Mucosa of gallbladder (tissue), 1 donor: ENCODE data around the gene TEX261. TPM values are rescaled to one million over a fixed set of nuclear protein-coding genes. Genes with fewer than 3 reads are reported as not detected.

Source experiments
- DNase-seq: peaks from one replicate; pipeline ENCODE4 v3.0.0-alpha.2; 2020; ENCODE audit warnings: low spot score
- total RNA-seq: library from RNA; stranded (reverse); gene quantifications from one replicate; pipeline ENCODE4 v1.2.1, GENCODE V29; 2021
- donor health status: DM: no; HTN: no; CAD: no.

TEX261 gene
- total RNA-seq, 1 donor from 2014 or later: 62.8 TPM

GRCh38 chr2:70959271-70959761 lies 35.4 kb downstream of the TEX261 start:
- no peak for DNase-seq

- DNase-seq: peak; percentile 3
Measured at GRCh38 chr2:70958759-70959158, 35.9 kb downstream of the TEX261 start.

DNA sequence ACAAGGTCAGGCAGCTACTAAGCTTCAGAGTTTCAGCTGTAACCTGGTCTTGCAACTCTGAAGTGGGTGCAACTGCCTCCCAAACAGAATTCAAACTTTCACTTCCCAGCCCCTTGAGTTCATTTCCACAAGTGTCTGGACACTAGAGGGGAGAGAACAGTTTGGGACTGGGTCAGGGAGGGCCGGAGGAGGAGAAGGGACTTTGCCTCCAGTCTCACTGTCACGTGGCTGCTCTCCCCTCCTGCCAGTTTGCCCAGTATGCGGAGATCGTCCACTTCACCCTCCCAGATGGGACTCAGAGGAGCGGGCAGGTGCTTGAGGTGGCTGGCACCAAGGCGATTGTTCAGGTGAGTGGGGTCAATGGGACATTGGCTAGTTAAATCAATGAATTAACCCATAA lies 36.9 kb downstream of the TEX261 start:
- peak; percentile 63 for DNase-seq

- peak; percentile 2 for DNase-seq
Measured at GRCh38 chr2:70956141-70956540, 38.5 kb downstream of the TEX261 start.

DNA sequence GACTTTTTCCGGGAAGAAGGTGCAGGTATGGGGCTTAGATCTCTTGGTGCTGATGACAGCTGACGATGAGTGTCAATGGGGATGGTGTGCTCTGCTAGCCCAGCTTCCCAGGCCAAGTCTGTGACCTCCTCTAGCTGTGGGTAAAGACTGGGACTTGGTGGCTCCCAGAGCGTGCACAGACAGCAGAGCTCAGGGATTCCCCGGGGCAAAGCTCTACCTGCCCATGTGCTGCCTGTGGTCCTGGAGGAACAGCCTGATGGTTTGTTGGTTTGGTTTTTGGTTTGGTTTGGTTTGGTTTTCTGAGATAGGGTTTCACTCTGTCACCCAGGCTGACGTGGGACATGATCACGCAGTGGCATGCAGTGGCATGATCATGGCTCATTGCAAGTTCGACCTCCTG lies 39.8 kb downstream of the TEX261 start:
- DNase-seq: peak; percentile 2

DNA sequence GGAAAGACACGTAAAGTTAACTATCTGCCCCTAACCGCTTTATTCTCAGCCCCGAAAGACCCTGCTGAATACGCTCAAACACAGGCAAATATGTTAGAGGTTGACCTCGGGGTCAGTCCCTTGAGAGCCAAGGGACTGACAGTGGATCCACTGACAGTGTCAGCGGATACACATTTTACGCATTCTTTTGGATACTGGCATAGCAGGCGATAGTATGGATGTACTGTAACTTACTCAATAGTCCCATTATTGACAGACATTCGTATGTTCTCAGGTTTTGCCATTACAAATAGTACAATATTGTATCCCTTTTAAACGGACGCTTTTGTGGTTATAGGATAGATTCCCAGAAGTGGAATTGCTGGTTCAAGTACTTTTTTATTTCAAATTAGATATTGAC lies 45.6 kb downstream of the TEX261 start:
- DNase-seq: no peak

GRCh38 chr2:70948337-70949003 lies 46.2 kb downstream of the TEX261 start:
- DNase-seq: peak; percentile 82

GRCh38 chr2:70947556-70948184 lies 47.0 kb downstream of the TEX261 start:
- no peak for DNase-seq

GRCh38 chr2:70946832-70947442 lies 47.7 kb downstream of the TEX261 start:
- DNase-seq: peak; percentile 54

- no peak for DNase-seq
Measured at GRCh38 chr2:70944111-70944690, 50.5 kb downstream of the TEX261 start.

DNA sequence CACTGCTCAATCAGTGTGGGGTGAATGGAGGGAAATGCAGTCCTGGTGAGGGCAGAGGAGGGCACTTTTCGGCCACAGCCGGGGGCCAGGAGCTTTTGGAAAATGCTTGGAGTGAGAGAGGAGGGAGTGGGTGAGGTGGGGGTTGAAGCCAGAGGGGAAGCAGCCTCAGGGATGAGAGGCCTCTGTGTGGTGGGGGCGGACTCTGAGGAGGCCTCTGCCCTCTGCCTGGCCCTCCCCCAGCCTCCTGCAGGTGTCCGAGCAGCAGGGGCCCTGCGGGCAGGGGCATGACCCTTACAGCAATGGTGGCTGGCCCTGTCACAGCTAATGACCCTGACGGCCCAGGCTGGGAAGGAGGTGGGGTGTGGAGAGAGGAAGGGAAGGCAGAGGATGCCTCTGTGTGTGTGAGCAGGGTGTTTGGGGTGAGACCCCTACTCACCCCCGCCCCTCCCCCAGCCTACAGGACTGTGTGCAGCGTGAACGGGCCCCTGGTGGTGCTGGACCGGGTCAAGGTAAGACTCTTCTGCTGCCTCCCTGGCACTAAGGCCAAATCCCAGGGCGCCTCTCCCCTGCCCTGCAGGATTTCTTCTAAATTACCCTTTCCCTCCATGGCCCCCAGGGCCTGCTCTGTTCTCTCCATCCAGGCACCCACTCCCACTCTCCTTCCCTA lies 51.3 kb downstream of the TEX261 start:
- no peak for DNase-seq

DNA sequence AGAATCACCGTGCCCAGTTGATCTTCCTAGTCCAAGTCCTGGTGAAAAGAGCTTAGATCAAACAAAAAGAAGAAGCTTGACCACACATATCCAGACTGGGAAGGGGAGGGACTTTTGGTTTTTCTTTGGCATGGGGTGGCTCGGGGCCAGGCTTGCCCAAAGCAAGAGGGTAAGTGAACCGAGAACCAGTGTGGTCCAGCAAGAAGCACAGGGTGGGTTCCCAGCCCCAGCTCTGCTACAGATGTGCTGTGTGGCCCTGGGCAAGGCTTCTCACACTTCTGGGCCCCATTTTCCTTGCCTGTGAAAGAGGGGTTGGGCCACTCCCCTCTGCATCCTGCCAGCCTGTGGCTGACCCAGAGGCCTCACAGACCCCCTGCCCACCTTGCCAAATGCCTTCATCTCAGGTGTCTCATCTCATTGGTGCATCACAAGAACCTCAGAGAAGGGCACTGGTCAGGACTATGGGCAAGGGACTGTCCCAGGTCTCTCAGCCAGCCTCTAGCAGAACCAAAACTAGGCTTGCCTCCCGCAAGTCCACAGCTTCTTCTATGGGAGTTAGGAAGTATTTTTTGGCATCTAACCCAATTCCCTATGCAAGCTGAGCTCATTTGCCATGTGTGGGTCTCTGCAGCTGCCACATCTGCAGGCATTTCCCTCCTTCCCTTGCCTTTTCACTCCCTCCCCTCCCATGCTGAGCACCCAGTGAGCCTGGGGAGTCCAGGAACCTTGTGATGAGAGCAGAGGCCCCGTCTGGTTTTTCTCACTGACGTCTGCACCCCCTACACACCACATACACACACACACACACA lies 52.1 kb downstream of the TEX261 start:
- no peak for DNase-seq

GRCh38 chr2:70941701-70942100 lies 53.0 kb downstream of the TEX261 start:
- no peak for DNase-seq

DNA sequence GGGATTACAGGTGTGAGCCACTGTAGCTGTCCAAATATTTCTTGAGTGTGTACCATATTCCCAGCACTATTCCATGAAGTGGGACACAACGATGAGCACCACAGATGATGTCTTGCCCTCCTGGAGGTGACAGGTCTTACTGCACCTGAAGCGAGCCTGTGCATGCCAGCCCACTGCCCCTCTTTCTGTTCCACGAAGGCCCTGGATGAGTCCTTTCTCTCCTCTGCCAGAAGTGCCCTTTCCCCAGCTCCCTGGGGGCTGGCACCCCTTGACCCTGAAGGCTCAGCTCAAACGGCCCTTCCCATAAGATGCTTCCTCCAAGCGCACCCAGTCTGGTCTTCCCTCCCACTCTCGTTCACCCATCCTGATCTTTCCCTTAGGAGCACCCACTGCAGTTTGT lies 53.5 kb downstream of the TEX261 start:
- no peak for DNase-seq

DNA sequence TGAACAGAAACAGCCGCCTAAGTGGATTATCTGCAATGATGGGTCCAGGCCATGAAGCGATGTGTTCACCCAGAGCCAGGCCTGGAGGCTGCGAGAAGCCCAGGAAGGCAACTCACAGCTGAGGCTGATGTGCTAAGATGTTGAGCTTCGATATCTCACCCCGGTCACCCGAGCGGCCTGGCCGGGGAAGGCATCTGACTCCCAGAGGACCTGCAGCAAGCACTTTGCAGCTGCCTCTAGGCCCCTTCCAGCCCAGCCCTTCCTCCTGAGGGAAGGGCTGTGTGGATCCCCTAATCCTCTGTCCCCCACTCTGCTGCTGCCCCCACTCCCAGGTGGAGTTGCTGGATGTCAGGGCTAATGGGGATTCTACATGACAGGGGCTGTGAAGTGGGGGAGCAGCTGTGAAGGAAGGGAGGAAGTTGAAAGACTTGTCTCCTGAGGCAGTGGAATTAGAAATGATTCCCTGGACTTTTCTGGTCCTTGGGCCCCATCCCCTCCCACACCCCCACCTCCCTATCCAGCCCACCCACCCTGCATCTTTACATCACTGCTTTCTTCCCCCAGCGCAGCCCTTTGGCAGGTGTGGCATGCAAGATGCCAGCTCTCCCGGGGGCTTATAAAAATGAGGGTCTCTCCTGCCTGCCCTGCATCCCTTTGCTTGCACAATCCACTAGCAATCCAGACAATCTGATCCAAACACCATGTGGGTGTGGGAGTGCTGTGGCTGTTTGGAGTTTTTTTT lies 54.7 kb downstream of the TEX261 start:
- DNase-seq: no peak

DNA sequence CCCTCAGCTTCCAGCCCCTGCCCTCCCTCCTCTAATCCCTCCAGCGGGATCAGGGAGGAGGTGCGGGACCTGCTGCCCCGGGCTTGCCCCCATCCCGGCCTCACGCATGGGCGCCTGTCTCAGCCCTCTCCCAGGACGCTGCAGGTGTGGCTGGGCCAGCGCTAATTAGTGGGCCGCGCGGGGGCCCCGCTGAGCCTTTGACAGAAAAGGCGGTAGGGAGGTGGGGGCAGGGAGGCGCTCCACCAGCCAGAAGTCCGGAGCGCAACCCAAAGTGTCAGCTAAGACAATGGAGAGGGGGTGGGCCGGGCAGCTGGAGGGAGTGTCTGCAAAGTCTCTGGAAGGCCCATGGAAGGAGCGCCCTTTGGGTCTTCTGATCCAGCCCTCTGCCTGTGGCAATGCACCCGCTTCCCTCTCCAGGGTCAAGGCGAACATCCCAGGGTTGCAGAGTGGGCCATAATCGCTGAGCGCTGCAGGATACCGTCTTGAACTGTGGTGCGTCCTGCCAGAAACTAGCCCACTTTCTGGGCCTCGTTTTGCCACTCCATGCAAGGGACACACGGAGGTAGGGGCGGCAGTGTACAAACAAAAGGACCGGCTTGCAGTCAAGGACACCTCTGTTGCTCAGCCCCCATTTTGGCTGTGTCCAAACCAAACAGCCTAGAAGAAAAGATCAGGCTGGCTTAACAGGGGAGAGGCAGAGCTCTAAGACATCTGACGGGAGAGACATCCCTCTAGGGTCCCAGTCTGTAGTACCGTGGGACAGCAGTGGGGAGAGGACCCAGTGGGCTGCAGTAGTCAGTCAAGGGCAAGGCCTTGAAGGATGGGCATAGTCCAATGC lies 55.5 kb downstream of the TEX261 start:
- DNase-seq: no peak

GRCh38 chr2:70938586-70938950 lies 56.1 kb downstream of the TEX261 start:
- DNase-seq: no peak

GRCh38 chr2:70937866-70938585 lies 56.6 kb downstream of the TEX261 start:
- no peak for DNase-seq
